Trophoblast cell (in vitro differentiated cells and primary cell): Measurements from ENCODE around the gene EFR3B.

ENCODE experiments used
- DNase-seq, 2 donors: peaks; one replicate each; pipeline ENCODE4 v3.0.0-alpha.2; 2016
- H2AFZ ChIP-seq: 2 replicates; pipeline ENCODE4 v1.6.1; 2013; ENCODE audit warnings: low read length, moderate library complexity, mild to moderate bottlenecking; ENCODE audit not compliant: insufficient read depth, poor library complexity
- H2AK5ac ChIP-seq: 2 replicates; pipeline ENCODE4 v1.6.1; 2013; ENCODE audit warnings: mild to moderate bottlenecking, low read length
- H2BK120ac ChIP-seq: 2 replicates; pipeline ENCODE4 v1.6.1; 2013; ENCODE audit warnings: low read length, mild to moderate bottlenecking, moderate library complexity; ENCODE audit not compliant: insufficient read depth, poor library complexity
- H2BK12ac ChIP-seq: 2 replicates; pipeline ENCODE4 v1.6.1; 2013; ENCODE audit warnings: mild to moderate bottlenecking, low read length, moderate library complexity
- H2BK5ac ChIP-seq: 2 replicates; pipeline ENCODE4 v1.6.1; 2013; ENCODE audit warnings: low read length, low read depth, moderate library complexity, mild to moderate bottlenecking; ENCODE audit not compliant: poor library complexity
- H3K14ac ChIP-seq: 2 replicates; pipeline ENCODE4 v1.6.1; 2013; ENCODE audit warnings: mild to moderate bottlenecking, low read length
- H3K18ac ChIP-seq: 2 replicates; pipeline ENCODE4 v1.6.1; 2013; ENCODE audit warnings: mild to moderate bottlenecking, low read length
- H3K23ac ChIP-seq: 2 replicates; pipeline ENCODE4 v1.6.1; 2013; ENCODE audit warnings: low read length
- H3K27ac ChIP-seq: 2 replicates; pipeline ENCODE4 v1.5.1; 2013; ENCODE audit warnings: low read depth, mild to moderate bottlenecking, inconsistent platforms, low read length, moderate library complexity
- H3K27me3 ChIP-seq: 2 replicates; pipeline ENCODE4 v1.6.1; 2013; ENCODE audit warnings: inconsistent platforms, mild to moderate bottlenecking, low read length, moderate library complexity; ENCODE audit not compliant: insufficient read depth
- H3K36me3 ChIP-seq, 2 experiments: 1 replicate in 1 of 2; 2 replicates in 1 of 2; pipeline ENCODE4 v1.6.1; 2013; ENCODE audit warnings: low read length in 2 of 2, mild to moderate bottlenecking in 2 of 2, moderate library complexity in 1 of 2; ENCODE audit not compliant: insufficient read depth in 2 of 2, control insufficient read depth in 1 of 2
- H3K4ac ChIP-seq: 2 replicates; pipeline ENCODE4 v1.6.1; 2013; ENCODE audit warnings: low read depth, mild to moderate bottlenecking, low read length, moderate library complexity
- H3K4me1 ChIP-seq, 2 experiments: 1 replicate in 1 of 2; 2 replicates in 1 of 2; pipeline ENCODE4 v1.6.1; 2013; ENCODE audit warnings: low read length in 2 of 2, mild to moderate bottlenecking in 2 of 2, moderate library complexity in 1 of 2; ENCODE audit not compliant: insufficient read depth in 2 of 2, control insufficient read depth in 1 of 2
- H3K4me2 ChIP-seq: 2 replicates; pipeline ENCODE4 v1.6.1; 2013; ENCODE audit warnings: inconsistent platforms, mild to moderate bottlenecking, low read length, moderate library complexity
- H3K4me3 ChIP-seq: 2 replicates; pipeline ENCODE4 v1.5.1; 2013; ENCODE audit warnings: mild to moderate bottlenecking, low read depth, low read length, inconsistent platforms
- H3K79me1 ChIP-seq: one replicate; pipeline ENCODE4 v1.6.1; 2013; ENCODE audit warnings: low read length
- H3K79me2 ChIP-seq: 2 replicates; pipeline ENCODE4 v1.6.1; 2013; ENCODE audit warnings: low read length, mild to moderate bottlenecking; ENCODE audit not compliant: control insufficient read depth, insufficient read depth, poor library complexity
- H3K9ac ChIP-seq: 2 replicates; pipeline ENCODE4 v1.6.1; 2013; ENCODE audit warnings: mild to moderate bottlenecking, low read length
- H3K9me3 ChIP-seq: 2 replicates; pipeline ENCODE4 v1.6.1; 2013; ENCODE audit warnings: low read depth, mild to moderate bottlenecking, control low read depth, inconsistent platforms, low read length; ENCODE audit not compliant: insufficient read depth
- H4K12ac ChIP-seq: 2 replicates; pipeline ENCODE4 v1.6.1; 2013; ENCODE audit warnings: low read depth, mild to moderate bottlenecking, low read length, moderate library complexity
- H4K8ac ChIP-seq: 2 replicates; pipeline ENCODE4 v1.6.1; 2013; ENCODE audit warnings: low read depth, mild to moderate bottlenecking, low read length, moderate library complexity
- H4K91ac ChIP-seq: one replicate; pipeline ENCODE4 v1.6.1; 2013; ENCODE audit warnings: low read depth, mild to moderate bottlenecking, low read length, moderate library complexity
- WGBS: extraction: QIAGEN DNeasy Blood & Tissue Kit; methylation state at CpG from one replicate; pipeline ENCODE4 v1.1.7; 2013; ENCODE audit warnings: missing lambda C conversion rate; ENCODE audit not compliant: insufficient read length, insufficient coverage; ENCODE audit errors: extremely low coverage; 5-methylcytosine and 5-hydroxymethylcytosine counted together

The EFR3B gene

GRCh38 chr2:25115249-25115883 is 73.5 kb downstream of the EFR3B start:
- H4K91ac ChIP-seq: no peak overlapping the region
- no peak overlapping the region for H3K9ac ChIP-seq
- no peak overlapping the region for H3K18ac ChIP-seq
- H2BK5ac ChIP-seq: no peak overlapping the region
- H3K79me2 ChIP-seq: no peaks in the 10 kb centered on the region
- no peak overlapping the region for H2BK12ac ChIP-seq
- H3K36me3 ChIP-seq: no peaks in the 10 kb centered on the region
- no peak overlapping the region for H2BK120ac ChIP-seq
- H3K4me1 ChIP-seq: peaks cover 0 to 3% of the 10 kb centered on the region in 2 experiments
- no peaks in the 10 kb centered on the region for H3K9me3 ChIP-seq
- H3K79me1 ChIP-seq: no peaks in the 10 kb centered on the region
- H3K27me3 ChIP-seq: no peaks in the 10 kb centered on the region
- no peak for DNase-seq
- H4K8ac ChIP-seq: no peak overlapping the region
- H3K4ac ChIP-seq: no peak overlapping the region
- WGBS: no CpG with 5 or more reads among the region's 9 CpGs
- no peak overlapping the region for H3K4me2 ChIP-seq
- H3K27ac ChIP-seq: no peak overlapping the region
- H3K23ac ChIP-seq: no peak overlapping the region
- H3K4me3 ChIP-seq: no peak overlapping the region
- no peak overlapping the region for H2AK5ac ChIP-seq
- no peak overlapping the region for H2AFZ ChIP-seq
- no peak overlapping the region for H3K14ac ChIP-seq
- no peak overlapping the region for H4K12ac ChIP-seq

- WGBS: no CpG with 5 or more reads among the region's 4 CpGs
- H2BK120ac ChIP-seq: no peak overlapping the region
Observed at GRCh38 chr2:25115902-25116301, 74.0 kb downstream of the EFR3B start.

GRCh38 chr2:25116956-25117355 is 75.1 kb downstream of the EFR3B start:
- Histone ChIP-seq H3K4me2 (no peak overlapping the region), H2BK5ac (no peak overlapping the region), H3K4me3 (no peak overlapping the region), H2AFZ (no peak overlapping the region), H4K91ac (no peak overlapping the region), H4K8ac (no peak overlapping the region), H3K36me3 (no peaks in the 10 kb centered on the region), H3K23ac (no peak overlapping the region), H3K79me1 (no peaks in the 10 kb centered on the region), H2BK120ac (no peak overlapping the region), H3K18ac (no peak overlapping the region), H3K4me1 (peaks cover 0 to 3% of the 10 kb centered on the region in 2 experiments), H3K9me3 (no peaks in the 10 kb centered on the region), H2BK12ac (no peak overlapping the region), H2AK5ac (no peak overlapping the region), H4K12ac (no peak overlapping the region), H3K14ac (no peak overlapping the region), H3K4ac (no peak overlapping the region), H3K79me2 (no peaks in the 10 kb centered on the region), H3K27me3 (no peaks in the 10 kb centered on the region), H3K9ac (no peak overlapping the region), H3K27ac (no peak overlapping the region)
- DNase-seq: no peak
- no CpG with 5 or more reads among the region's 13 CpGs for WGBS

More at GRCh38 chr2:25115902-25116301, 74.0 kb downstream of the EFR3B start:
- Histone ChIP-seq H2AFZ (no peak overlapping the region), H3K79me1 (no peaks in the 10 kb centered on the region), H3K4me3 (no peak overlapping the region), H3K4me1 (peaks cover 0 to 3% of the 10 kb centered on the region in 2 experiments), H3K27ac (no peak overlapping the region), H3K27me3 (no peaks in the 10 kb centered on the region), H3K18ac (no peak overlapping the region), H4K8ac (no peak overlapping the region), H3K79me2 (no peaks in the 10 kb centered on the region), H4K91ac (no peak overlapping the region), H3K14ac (no peak overlapping the region), H2BK12ac (no peak overlapping the region), H3K9ac (no peak overlapping the region), H2BK5ac (no peak overlapping the region), H3K23ac (no peak overlapping the region), H3K4me2 (no peak overlapping the region), H3K36me3 (no peaks in the 10 kb centered on the region), H3K9me3 (no peaks in the 10 kb centered on the region), H2AK5ac (no peak overlapping the region), H4K12ac (no peak overlapping the region), H3K4ac (no peak overlapping the region)
- DNase-seq: peak in 1 of 2 donors; percentile 68

GRCh38 chr2:25119263-25119662 is 77.4 kb downstream of the EFR3B start:
- H2AK5ac ChIP-seq: no peak overlapping the region
- no peak overlapping the region for H3K18ac ChIP-seq
- H3K4me3 ChIP-seq: no peak overlapping the region
- no peak overlapping the region for H2BK120ac ChIP-seq
- H3K27ac ChIP-seq: no peak overlapping the region
- no peak overlapping the region for H3K14ac ChIP-seq
- H2AFZ ChIP-seq: no peak overlapping the region
- H4K12ac ChIP-seq: no peak overlapping the region
- no peak overlapping the region for H3K23ac ChIP-seq
- H3K27me3 ChIP-seq: no peaks in the 10 kb centered on the region
- H4K8ac ChIP-seq: no peak overlapping the region
- DNase-seq: no peak
- H3K9ac ChIP-seq: peak overlapping the region; percentile 5
- no peak overlapping the region for H2BK12ac ChIP-seq
- H3K9me3 ChIP-seq: peaks cover 4% of the 10 kb centered on the region
- no CpG with 5 or more reads among the region's 11 CpGs for WGBS
- H3K4me2 ChIP-seq: no peak overlapping the region
- no peak overlapping the region for H3K4ac ChIP-seq
- H3K4me1 ChIP-seq: peaks cover 0 to 3% of the 10 kb centered on the region in 2 experiments
- H2BK5ac ChIP-seq: no peak overlapping the region
- H4K91ac ChIP-seq: no peak overlapping the region
- no peaks in the 10 kb centered on the region for H3K36me3 ChIP-seq
- H3K79me1 ChIP-seq: no peaks in the 10 kb centered on the region
- no peaks in the 10 kb centered on the region for H3K79me2 ChIP-seq
